Astrocyte (in vitro differentiated cells and primary cell): ENCODE results near the gene NOLC1.

Experiments used
- CTCF ChIP-seq: IDR thresholded peaks from 2 replicates; pipeline ENCODE4 v1.5.1; 2011; ENCODE audit warnings: low read depth, mild to moderate bottlenecking, inconsistent platforms, low read length, moderate library complexity; ENCODE audit not compliant: insufficient read depth
- EZH2 ChIP-seq: IDR thresholded peaks from 2 replicates; pipeline ENCODE4 v1.6.1; 2012; ENCODE audit warnings: mild to moderate bottlenecking, low read length, inconsistent platforms; ENCODE audit not compliant: insufficient read depth

GRCh38 chr10:102112210-102112817 is 39.9 kb upstream of the NOLC1 start:
- TF ChIP-seq CTCF: no peak
- TF ChIP-seq EZH2: no peak
